Stimulated activated CD8-positive, alpha-beta memory T cell treated with anti-CD3 and anti-CD28 coated beads, Interleukin-7, amount 100 ng/mL, for 48 hours (primary cell): ENCODE results near the gene ASCL5.
"Not testable (repeated sequence)": the region's sequence is repeated elsewhere in the genome, so short reads cannot be mapped to it uniquely, and the experiment has no call there.

ENCODE experiments used
- DNase-seq, 2 donors: peaks; one replicate each; pipeline ENCODE4 v3.0.0-alpha.2; 2020; ENCODE audit warnings: low read depth in 1 of 2; ENCODE audit errors: extremely low read depth in 1 of 2

Gene ASCL5

DNA sequence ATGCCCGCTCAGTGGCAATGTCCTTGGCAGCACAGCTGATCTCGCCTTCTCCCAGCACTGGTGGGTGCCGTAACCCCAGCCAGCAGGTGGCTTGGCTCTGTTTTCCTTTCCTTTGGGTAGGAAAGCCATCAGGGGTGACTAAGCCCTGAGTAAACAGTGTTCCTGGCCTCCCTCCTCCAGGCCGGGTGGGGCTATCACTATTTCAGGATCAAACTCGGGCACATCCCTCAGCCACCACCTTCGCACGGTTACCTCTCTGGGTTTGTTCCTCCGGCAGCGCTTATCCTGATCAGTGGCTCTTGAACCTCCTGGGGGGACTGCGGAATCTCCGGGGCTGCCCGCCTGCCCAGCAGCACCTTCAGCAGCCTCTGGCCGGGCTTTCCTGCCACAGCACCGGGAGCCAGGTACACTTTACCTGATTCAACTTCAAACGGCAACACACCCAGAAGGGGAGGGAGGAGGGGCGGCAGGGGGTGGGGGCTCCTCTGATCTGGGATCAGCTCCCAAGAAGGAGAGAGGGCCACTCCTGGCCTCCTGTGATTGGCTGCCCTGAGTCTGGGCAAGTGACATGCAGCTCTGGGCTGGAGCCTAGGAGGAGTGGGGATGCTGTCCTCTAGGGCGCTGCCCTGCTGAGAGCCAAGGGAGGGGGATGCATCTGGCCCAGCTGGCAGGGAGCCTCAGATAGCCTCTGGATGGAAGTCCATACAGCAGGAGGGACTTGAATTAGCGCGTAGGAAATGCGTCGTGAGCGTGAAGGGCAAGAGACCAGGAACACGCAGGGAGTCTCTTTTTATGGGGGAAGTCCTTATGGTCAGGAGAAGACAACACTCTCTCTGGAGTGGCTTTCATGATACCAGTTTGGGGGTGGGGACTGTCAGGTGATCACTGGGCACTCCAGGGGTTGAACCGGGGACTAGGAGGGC is at the start of gene ASCL5:
Gene ASCL5 (minus strand): TSS at position 353 of the 923 bp plus-strand sequence. CDS start 11,812 bp downstream, outside the sequence.
- no peak for DNase-seq

GRCh38 chr1:201175820-201176500 is 49.0 kb upstream of the ASCL5 start:
- no peak for DNase-seq

- DNase-seq: no peak
Measured at GRCh38 chr1:201173736-201174135, 46.8 kb upstream of the ASCL5 start.

DNA sequence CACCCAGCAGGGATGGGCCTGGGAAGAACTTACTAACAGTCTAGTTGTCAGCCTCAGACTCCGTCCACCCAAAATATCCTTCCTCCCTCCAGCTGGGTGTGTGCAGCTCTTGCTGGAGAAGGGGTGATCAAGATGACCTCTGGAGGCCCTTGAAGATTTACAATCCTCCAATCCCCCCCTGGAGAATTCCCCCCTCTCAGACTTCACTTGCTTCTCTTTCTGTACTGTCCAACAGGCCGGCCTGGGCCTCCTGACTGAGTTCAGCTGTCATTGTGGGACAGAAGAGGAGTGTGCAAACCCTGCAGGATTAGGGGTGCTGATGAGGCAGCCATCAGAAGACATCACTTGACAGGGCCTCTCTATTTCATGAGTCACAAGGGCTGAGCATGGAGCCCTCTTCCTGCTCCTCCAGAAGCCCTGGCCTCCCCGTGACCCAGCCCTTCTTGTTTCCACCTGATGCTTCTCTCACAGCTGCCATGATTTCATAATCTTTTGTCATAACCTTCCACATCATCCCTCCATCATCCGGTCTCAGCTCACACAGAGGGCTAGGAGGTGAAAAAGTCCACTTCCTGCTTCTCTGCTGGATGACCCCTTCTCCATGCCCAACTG is 46.1 kb upstream of the ASCL5 start:
- DNase-seq: no peak

DNA sequence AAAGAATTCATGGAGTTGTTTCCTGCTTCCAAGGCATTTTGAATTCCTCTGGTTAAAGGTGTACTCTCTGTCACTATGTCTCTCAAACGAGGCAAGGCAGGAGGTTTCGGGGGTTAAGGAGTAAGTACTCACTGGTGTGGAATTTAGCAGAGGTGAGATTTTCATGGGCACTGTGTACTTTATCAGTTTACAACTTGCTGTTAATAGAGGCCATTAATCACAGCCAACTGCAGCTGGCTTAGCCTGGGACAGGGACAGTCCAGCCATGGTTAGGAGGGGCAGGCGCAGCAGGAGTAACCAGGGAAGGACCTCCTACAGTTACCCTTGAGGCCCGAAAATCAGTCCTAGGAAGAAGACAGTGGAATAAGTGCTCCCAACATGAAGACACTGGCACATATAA is 45.3 kb upstream of the ASCL5 start:
- DNase-seq: no peak

DNA sequence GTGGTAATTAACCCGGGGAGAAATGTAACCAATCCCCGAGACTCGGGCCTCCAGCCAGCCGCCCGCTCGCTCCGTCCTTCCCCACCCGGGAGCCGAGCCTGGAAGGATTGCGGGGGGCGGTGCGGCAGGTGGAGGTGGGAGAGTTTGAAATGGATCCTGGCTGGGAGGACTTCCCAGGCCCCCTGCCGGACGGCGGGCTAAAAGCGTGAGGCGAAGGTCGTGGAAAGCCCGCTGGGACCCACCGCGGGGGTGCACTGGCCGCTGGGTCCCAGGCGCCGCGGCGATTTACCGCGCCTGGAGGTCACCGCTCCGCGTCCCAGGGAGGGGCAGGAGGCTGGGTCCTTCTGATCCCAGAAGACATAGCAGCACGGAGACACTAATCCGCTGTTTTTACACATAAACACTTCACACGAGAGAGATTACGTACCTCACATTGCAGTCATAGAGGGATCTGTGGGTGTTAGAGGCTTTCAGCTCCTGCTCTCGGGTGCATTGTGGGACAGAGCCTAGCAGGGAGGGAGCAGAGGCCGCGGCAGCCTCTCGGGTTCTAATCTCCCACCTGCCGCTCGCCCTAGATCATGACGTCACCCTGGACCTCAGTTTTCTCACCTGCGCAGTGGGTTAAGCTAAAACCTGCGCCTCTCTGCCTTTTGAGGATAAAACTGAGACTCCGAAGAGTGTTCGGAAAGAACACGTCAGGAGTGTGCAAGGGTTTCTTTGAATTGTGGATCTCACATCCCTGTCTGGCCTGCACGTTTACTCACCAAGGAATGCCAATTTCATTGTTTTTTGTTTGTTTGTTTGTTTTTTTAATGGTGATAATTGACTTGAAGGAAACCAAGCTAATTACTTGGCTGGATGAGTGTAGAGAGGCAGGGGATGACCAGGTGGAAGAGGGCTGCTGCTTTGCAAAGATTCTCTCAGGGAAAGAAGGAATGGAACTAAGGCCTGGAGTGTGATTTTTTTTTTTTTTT is 44.4 kb upstream of the ASCL5 start:
- peak in 1 of 2 donors; percentile 68 for DNase-seq

GRCh38 chr1:201170533-201171062 is 43.6 kb upstream of the ASCL5 start:
- peak; percentile 71 to 85 for DNase-seq

- no peak for DNase-seq
Measured at GRCh38 chr1:201169971-201170532, 43.1 kb upstream of the ASCL5 start.

DNA sequence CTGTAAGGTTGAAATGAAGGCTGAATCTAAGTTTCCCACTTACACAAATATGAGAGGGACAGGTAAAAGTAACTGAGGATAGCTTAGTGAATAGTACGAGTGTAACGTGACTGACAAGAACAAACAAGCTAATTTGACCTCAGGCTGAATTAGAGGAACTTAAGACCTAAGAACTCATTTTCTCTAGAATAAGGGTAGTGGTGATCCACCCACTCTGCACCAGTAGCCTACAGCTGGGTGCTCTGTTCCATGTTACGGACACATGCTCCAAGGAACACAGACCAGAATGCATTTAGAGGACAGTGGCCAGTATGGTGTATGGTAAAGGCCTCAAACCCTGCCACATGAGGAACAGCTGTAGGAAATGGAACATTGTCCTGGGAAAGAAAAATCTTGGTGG is 42.2 kb upstream of the ASCL5 start:
- no peak for DNase-seq

DNA sequence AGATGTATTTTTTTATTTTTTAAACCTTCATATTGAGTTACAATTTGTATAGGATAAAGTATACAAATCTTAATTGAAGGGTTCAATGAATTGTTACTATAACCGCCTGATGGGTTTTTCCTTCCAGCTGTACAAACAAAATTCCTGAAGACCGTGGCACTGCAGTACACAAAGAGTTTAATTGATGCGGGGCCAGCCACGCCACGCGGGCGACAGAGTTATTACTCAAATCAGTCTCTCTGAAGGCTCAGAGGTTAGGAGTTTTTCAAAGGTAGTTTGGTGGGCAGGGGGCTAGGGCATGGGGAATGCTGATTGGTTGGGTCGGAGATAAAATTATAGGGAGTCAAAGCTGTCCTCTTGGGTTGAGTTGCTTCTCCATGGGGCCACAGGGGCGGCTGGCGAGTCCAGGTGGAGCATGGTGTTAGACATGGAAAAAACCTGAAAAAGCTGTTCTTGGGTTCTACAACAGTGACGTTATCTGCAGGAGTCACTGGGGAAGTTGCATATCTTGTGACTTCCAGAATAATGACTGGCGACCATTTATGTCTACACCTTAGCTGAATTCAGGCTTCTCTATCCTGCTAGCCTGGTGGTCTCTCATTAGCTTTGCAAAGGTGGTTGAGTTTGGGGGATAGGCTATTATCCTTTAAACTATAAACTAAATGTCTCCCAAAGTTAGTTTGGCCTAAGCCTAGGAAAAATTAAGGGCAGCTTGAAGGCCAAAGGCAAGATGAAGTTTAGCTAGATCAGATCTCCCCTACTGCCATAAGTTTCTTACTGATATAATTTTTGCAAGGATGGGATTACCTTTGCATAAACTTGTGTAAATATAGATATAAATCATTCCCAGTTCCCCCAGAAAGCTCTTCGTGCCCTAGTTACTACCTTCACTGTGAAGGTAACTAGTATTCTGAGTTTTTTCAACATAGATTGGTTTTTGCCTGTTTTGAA is 40.3 kb upstream of the ASCL5 start:
- no peak for DNase-seq

DNA sequence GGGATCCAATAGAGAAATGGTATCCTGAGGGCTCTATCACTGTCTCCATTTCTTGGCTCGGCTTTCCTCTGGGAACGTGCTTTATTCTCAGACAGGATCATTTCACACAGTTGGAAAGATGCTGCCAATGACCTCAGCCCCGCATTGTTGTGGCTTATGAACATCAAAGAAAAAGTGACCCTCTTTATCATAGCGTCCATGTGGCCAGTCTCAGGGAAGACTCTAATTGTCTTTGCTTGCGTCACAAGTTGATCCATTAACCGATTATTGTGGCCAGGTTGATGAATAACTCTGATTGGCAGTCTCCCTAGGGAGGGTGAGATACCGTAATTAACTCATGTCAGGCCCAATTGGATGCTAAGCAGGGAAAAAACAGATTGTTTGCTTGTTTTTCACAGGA is 37.7 kb upstream of the ASCL5 start:
- no peak for DNase-seq

DNA sequence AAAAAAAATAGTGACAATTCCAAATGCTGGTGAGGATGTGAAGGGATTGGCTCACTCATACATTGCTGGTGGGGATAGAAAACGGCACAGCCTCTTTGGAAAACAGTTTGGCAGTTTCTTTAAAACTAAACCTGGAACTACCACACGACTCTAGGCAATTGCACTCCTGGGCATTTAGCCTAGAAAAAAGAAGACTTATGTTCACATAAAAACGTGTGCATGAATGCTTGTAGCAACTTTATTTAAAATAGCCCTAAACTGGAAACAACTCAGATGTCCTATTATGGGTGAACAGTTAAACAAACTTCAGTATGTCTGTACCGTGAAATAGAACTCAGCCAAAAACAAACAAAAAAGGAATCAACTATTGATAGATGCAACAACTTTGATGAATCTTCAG is 36.7 kb upstream of the ASCL5 start:
- DNase-seq: no peak

GRCh38 chr1:201163036-201163435 is 36.1 kb upstream of the ASCL5 start:
- DNase-seq: not testable (repeated sequence)

GRCh38 chr1:201157949-201158348 is 31.0 kb upstream of the ASCL5 start:
- no peak for DNase-seq

- no peak for DNase-seq
Measured at GRCh38 chr1:201156819-201157218, 29.8 kb upstream of the ASCL5 start.

DNA sequence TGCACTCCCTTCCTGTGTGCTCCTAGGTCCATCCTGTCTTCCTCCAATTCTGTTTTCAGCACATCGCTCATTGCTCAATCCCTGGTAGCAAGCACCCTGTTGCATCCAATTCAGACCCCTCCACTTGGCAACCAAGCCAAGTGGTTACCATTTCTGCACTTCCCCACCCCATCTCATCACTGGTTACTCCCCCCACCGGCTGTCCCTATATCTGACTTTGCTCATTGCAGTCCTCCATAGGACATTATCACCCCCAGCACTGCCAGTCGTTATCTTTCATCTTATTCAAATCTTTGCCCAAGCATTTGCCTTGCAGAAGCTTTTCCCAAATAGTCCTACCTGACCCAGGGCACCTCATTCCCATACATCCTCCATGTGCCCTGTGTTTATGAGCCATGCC is 29.4 kb upstream of the ASCL5 start:
- DNase-seq: no peak

DNA sequence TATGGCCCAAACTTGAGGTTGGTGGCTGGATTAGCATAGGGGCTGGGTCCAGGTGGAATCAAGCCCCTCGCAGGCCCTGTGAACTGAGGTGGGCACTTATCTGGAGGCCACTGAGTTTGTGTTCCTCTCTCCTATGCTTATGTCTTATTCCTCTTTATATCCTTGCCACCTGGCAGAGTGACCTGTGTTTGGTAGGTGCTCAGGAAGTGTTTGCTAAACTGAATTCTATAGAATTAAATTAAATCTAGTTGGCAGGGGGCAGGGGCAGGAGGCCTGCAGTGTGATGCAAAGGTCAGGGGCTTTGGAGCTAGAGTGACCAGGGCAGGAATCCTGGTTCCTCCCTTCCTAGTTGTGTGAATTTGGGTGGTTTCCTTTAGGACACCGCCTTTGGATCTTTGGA is 28.4 kb upstream of the ASCL5 start:
- DNase-seq: no peak

DNA sequence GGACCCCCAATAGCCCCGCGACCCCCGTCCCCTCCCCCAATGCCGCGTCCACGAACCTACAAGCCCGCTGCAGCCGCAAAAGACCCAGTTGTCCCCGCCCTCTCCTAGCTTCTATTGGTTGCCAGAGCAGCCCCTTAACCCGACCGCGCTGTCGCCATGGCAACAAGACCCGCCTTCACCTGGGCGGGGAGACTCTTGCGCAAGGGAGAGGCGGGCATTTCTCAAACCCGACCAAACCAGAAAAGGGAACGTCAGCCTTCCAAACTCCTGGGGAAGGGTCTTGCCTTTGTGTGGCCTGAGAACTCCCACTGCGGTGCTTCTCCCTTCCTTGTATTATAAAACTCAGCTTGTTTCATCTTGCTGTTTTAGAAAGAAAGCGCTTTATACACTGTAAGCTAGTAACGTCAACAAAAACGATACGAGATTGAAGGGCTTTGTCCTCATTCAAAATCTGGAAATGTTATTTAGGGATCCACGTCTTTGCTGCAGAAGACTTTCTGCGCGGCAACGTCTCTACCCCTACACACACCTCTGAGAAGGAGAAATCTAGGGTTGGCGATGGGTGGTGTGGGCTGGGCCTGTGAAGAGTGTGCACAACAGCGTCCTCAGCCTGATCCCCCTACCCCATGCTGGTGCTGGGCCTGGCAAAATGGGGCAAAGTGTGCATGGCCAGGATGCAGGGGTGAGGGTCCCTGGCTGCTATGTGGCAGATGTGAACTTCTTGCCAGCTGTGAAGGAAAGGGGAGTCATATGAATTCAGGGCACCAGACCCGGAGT is 27.6 kb upstream of the ASCL5 start, which contains the start of gene TMEM9:
Gene TMEM9 (minus strand): TSS at position 86 of the 777 bp plus-strand sequence. CDS start 551 bp downstream, outside the sequence.
- peak; percentile 85 to 93 for DNase-seq
